GM12878 (cell line): Measurements from ENCODE around the gene MAP3K21. TPM values are rescaled to one million over a fixed set of nuclear protein-coding genes. Genes with fewer than 3 reads are reported as not detected.

Source experiments
- ATAC-seq: fragments of 200-7000 bp; cut with Tn5 transposase; 3 replicates; pipeline ENCODE4 v1.9.1; 2020; ENCODE audit warnings: mild to moderate bottlenecking, moderate library complexity
- BruUV-seq: library from RNA; stranded (reverse); fragments of 400-500 nt; replicated peaks from 2 replicates; lab custom pipeline; 2021; lab: Mats Ljungman, UMichigan
- CTCF ChIA-PET: fragments of 300-600 bp; sonication (Branson Sonifier 250); formaldehyde crosslinking; extraction: SDS; loops from one replicate; lab custom pipeline; 2021; ENCODE audit warnings: inconsistent platforms; lab: Yijun Ruan, JAX
- POLR2A ChIA-PET: fragments of 350-600 bp; formaldehyde crosslinking; extraction: SDS; loops from one replicate; lab custom pipeline; 2021; ENCODE audit warnings: inconsistent platforms; lab: Charles Lee
- RAD21 ChIA-PET: fragments of 300-600 bp; sonication (Branson Sonifier 250); formaldehyde crosslinking; loops from one replicate; lab custom pipeline; 2023; ENCODE audit warnings: antibody characterized with exemption; ENCODE audit not compliant: unreplicated experiment; lab: Charles Lee
- SMC1A ChIA-PET: fragments of 300-600 bp; sonication (Branson Sonifier 250); formaldehyde crosslinking; loops from one replicate; lab custom pipeline; 2023; ENCODE audit not compliant: unreplicated experiment, uncharacterized antibody; lab: Charles Lee
- DNase-seq: peaks from one replicate; pipeline ENCODE4 v3.0.0-alpha.2; 2011; ENCODE audit warnings: low read depth, low spot score
- FAIRE-seq: peaks from 3 replicates; lab custom pipeline; 2011; peaks lifted over from hg19 to GRCh38; lab: Jason Lieb, UNC
- H2AFZ ChIP-seq: 2 replicates; pipeline ENCODE4 v1.6.0; 2011; ENCODE audit warnings: low read depth, low read length, control low read depth; ENCODE audit not compliant: control insufficient read depth
- H3K27ac ChIP-seq: 2 replicates; pipeline ENCODE4 v1.5.1; 2011; ENCODE audit warnings: control low read depth; ENCODE audit not compliant: control insufficient read depth, insufficient read depth
- H3K27me3 ChIP-seq, 2 experiments: replicated peaks in 1 of 2; 2 replicates each; pipeline versions ENCODE4 v1.6.0 to v1.6.1; 2011; ENCODE audit warnings: low read length in 1 of 2; ENCODE audit not compliant: control insufficient read depth in 2 of 2, insufficient read depth in 2 of 2
- H3K36me3 ChIP-seq, 2 experiments: 2 replicates each; pipeline ENCODE4 v1.5.1; 2011; ENCODE audit warnings: low read length in 1 of 2; ENCODE audit not compliant: control insufficient read depth in 2 of 2, insufficient read depth in 2 of 2
- H3K4me1 ChIP-seq: 2 replicates; pipeline ENCODE4 v1.6.1; 2011; ENCODE audit warnings: mild to moderate bottlenecking, low read length, moderate library complexity, mixed read lengths; ENCODE audit not compliant: control insufficient read depth, insufficient read depth
- H3K4me2 ChIP-seq: 2 replicates; pipeline ENCODE4 v1.6.0; 2011; ENCODE audit warnings: control low read depth; ENCODE audit not compliant: control insufficient read depth, insufficient read depth
- H3K4me3 ChIP-seq: fragments of 200-600 bp; sonication (generic); 2 replicates; pipeline ENCODE4 v1.5.1; 2016
- H3K79me2 ChIP-seq: 2 replicates; pipeline ENCODE4 v1.6.0; 2011; ENCODE audit warnings: low read length; ENCODE audit not compliant: control insufficient read depth, insufficient read depth
- H3K9ac ChIP-seq: 2 replicates; pipeline ENCODE4 v1.8.0; 2011; ENCODE audit warnings: low read length, control low read depth, mixed read lengths; ENCODE audit not compliant: control insufficient read depth, insufficient read depth
- H3K9me3 ChIP-seq: replicated peaks from 3 replicates; pipeline ENCODE4 v1.5.1; 2011; ENCODE audit warnings: mild to moderate bottlenecking, low read length; ENCODE audit not compliant: control insufficient read depth, insufficient read depth
- H4K20me1 ChIP-seq: 2 replicates; pipeline ENCODE4 v1.6.0; 2011; ENCODE audit not compliant: control insufficient read depth, insufficient read depth
- ASH2L ChIP-seq: fragments of 300-600, 200-600 bp; sonication (generic); IDR thresholded peaks from 2 replicates; pipeline ENCODE4 v1.6.1; 2017; ENCODE audit warnings: low read depth, mild to moderate bottlenecking, borderline replicate concordance
- BACH1 ChIP-seq: fragments of 450-650 bp; IDR thresholded peaks from 2 replicates; pipeline ENCODE4 v1.6.1; 2017; ENCODE audit warnings: mild to moderate bottlenecking, borderline replicate concordance
- CREM ChIP-seq: IDR thresholded peaks from 2 replicates; pipeline ENCODE4 v1.6.1; 2014; ENCODE audit warnings: antibody characterized with exemption, low read depth
- E4F1 ChIP-seq: fragments of 450-650 bp; IDR thresholded peaks from 2 replicates; pipeline ENCODE4 v1.6.1; 2018; ENCODE audit warnings: borderline replicate concordance, mild to moderate bottlenecking; ENCODE audit not compliant: partially characterized antibody
- ESRRA ChIP-seq: IDR thresholded peaks from 2 replicates; pipeline ENCODE4 v1.6.1; 2012; ENCODE audit warnings: mild to moderate bottlenecking, low read length, improper control_type of control experiment
- HCFC1 ChIP-seq: fragments of 150-350 bp; IDR thresholded peaks from 2 replicates; pipeline ENCODE4 v1.6.1; 2014; ENCODE audit warnings: low read length
- HDAC6 ChIP-seq: fragments of 200-600 bp; sonication (generic); IDR thresholded peaks from one replicate; pipeline ENCODE4 v1.8.0; 2017; ENCODE audit warnings: antibody characterized with exemption; ENCODE audit not compliant: unreplicated experiment
- HDGF ChIP-seq: fragments of 450-650 bp; IDR thresholded peaks from 2 replicates; pipeline ENCODE4 v1.6.1; 2016; ENCODE audit warnings: antibody characterized with exemption
- KAT2A ChIP-seq: conservative IDR thresholded peaks from 2 replicates; pipeline ENCODE4 v1.6.1; 2011; ENCODE audit warnings: low read depth, low read length; ENCODE audit not compliant: control insufficient read depth
- NFXL1 ChIP-seq: fragments of 450-650 bp; IDR thresholded peaks from 2 replicates; pipeline ENCODE4 v1.6.1; 2017; ENCODE audit warnings: antibody characterized with exemption, mild to moderate bottlenecking, borderline replicate concordance
- NRF1 ChIP-seq: conservative IDR thresholded peaks from 2 replicates; pipeline ENCODE4 v1.6.1; 2011; ENCODE audit warnings: mild to moderate bottlenecking, low read depth, low read length, improper control_type of control experiment
- POU2F2 ChIP-seq: IDR thresholded peaks from 3 replicates; pipeline ENCODE4 v1.6.1; 2011; ENCODE audit warnings: low read depth, mild to moderate bottlenecking, low read length, borderline replicate concordance
- RELB ChIP-seq: fragments of 450-650 bp; IDR thresholded peaks from 2 replicates; pipeline ENCODE4 v1.6.1; 2017; ENCODE audit warnings: low read depth, mild to moderate bottlenecking, moderate library complexity
- SREBF1 ChIP-seq: IDR thresholded peaks from 2 replicates; pipeline ENCODE4 v1.6.1; 2012; ENCODE audit warnings: mild to moderate bottlenecking, low read length
- SREBF2 ChIP-seq: IDR thresholded peaks from 2 replicates; pipeline ENCODE4 v1.6.1; 2012; ENCODE audit warnings: mild to moderate bottlenecking, low read length
- STAT3 ChIP-seq: IDR thresholded peaks from 2 replicates; pipeline ENCODE4 v1.6.1; 2011; ENCODE audit warnings: low read depth, low read length, improper control_type of control experiment
- TBL1XR1 ChIP-seq: IDR thresholded peaks from 2 replicates; pipeline ENCODE4 v1.6.1; 2012; ENCODE audit warnings: low read depth, low read length, improper control_type of control experiment
- TCF7 ChIP-seq: IDR thresholded peaks from 2 replicates; pipeline ENCODE4 v1.6.1; 2014; ENCODE audit warnings: antibody characterized with exemption, borderline replicate concordance
- ZNF384 ChIP-seq: IDR thresholded peaks from 2 replicates; pipeline ENCODE4 v1.6.1; 2012; ENCODE audit warnings: low read depth, mild to moderate bottlenecking, low read length, improper control_type of control experiment, borderline replicate concordance
- WGBS: methylation state at CpG from one replicate; pipeline ENCODE4 v1.1.6; 2016; ENCODE audit warnings: low lambda C conversion rate; ENCODE audit not compliant: insufficient replicate concordance, insufficient coverage; ENCODE audit errors: missing lambda C conversion rate; 5-methylcytosine and 5-hydroxymethylcytosine counted together
- in situ Hi-C: fragments of 300-500 bp; cut with MboI; formaldehyde crosslinking; loops from 9 replicates; pipeline ENCODE4 v1.14.3; 2018; ENCODE audit warnings: mixed read lengths
- intact Hi-C: fragments of 100-400 bp; cut with micrococcal nuclease; formaldehyde crosslinking; loops from one replicate; pipeline ENCODE4 v1.14.2; 2022; ENCODE audit not compliant: unreplicated experiment
- polyA plus RNA-seq, 11 experiments: library from polyadenylated mRNA; depleted of rRNA in 4 of 11; unstranded in 6 of 11; stranded (reverse) in 5 of 11; fragments of >200 nt; fragmentation: Nextera tagmentation in 4 of 11; fragmentation: Illumina TruSeq in 1 of 11; extraction: Ambion mirVana in 4 of 11; extraction: Trizol in 1 of 11; gene quantifications; 1 replicate in 1 of 11; 2 replicates in 10 of 11; pipeline versions ENCODE4 v1.2.1 to v1.2.3, GENCODE V29; 2011 to 2016; ENCODE audit warnings: inconsistent platforms in 2 of 11, missing spikeins in 2 of 11, low read depth in 1 of 11
- total RNA-seq, 4 experiments: library from RNA; depleted of rRNA in 3 of 4; stranded (reverse); fragments of >200 nt in 3 of 4; fragmentation: Illumina TruSeq in 1 of 4; extraction: Trizol in 1 of 4; gene quantifications; 2 replicates each; pipeline versions ENCODE4 v1.2.1 to v1.2.3, GENCODE V29; 2013 to 2021

MAP3K21 gene
- total and polyA plus RNA-seq, 10 of the 15 experiments (the other 5 are each of a cell fraction or from before 2014, with no cell fraction given): 0.02 to 0.21 (median 0.09) TPM; not detected in 1

GRCh38 chr1:233412812-233413211, 85.3 kb downstream of the MAP3K21 start:
- no peak overlapping the region for H3K4me3 ChIP-seq
- POLR2A ChIA-PET: no interaction called here
- no peaks in the 10 kb centered on the region; a peak in 1 of 4 replicates for H3K27me3 ChIP-seq
- CTCF ChIA-PET: interaction anchor here (1.3 kb wide), 1 partner anchor 29 kb away, joined by 3 read pairs; no protein-coding TSS in a partner anchor
- intact Hi-C loops: no loop called here
- in situ Hi-C loops: no loop called here
- no peak for ATAC-seq
- no peak for FAIRE-seq
- H3K79me2 ChIP-seq: no peaks in the 10 kb centered on the region
- no peaks in the 10 kb centered on the region for H4K20me1 ChIP-seq
- TF ChIP-seq BACH1 (no peak), TCF7 (no peak), POU2F2 (no peak), ESRRA (no peak), RELB (no peak), STAT3 (no peak), SREBF1 (no peak), SREBF2 (no peak), NFXL1 (no peak), CREM (no peak), HDAC6 (no peak), ZNF384 (no peak), NRF1 (no peak), HCFC1 (no peak), ASH2L (no peak), HDGF (no peak), E4F1 (no peak), TBL1XR1 (no peak), KAT2A (no peak)
- no peak for DNase-seq
- no peak overlapping the region for H3K4me2 ChIP-seq
- H3K4me1 ChIP-seq: no peaks in the 10 kb centered on the region
- no peaks in the 10 kb centered on the region for H3K36me3 ChIP-seq
- BruUV-seq: no TSS peak
- H3K9ac ChIP-seq: no peak overlapping the region
- no peak overlapping the region for H3K27ac ChIP-seq
- WGBS: 0% methylated on average over 2 of the region's 2 CpGs
- no peaks in the 10 kb centered on the region for H3K9me3 ChIP-seq
- SMC1A ChIA-PET: no interaction called here
- RAD21 ChIA-PET: no interaction called here
- H2AFZ ChIP-seq: no peak overlapping the region
